Neural progenitor cell (in vitro differentiated cells): ENCODE results near the gene SERPINB3. TPM values are rescaled to one million over a fixed set of nuclear protein-coding genes. Genes with fewer than 3 reads are reported as not detected.

Experiments
- DNase-seq: peaks from one replicate; pipeline ENCODE4 v3.0.0-alpha.2; 2016; ENCODE audit warnings: low spot score
- H2AFZ ChIP-seq: fragments of 200-600 bp; sonication (generic); replicated peaks from 2 replicates; pipeline ENCODE4 v1.6.1; 2016; ENCODE audit warnings: antibody characterized with exemption
- H3F3A ChIP-seq: fragments of 200-600 bp; sonication (generic); 2 replicates; pipeline ENCODE4 v1.6.1; 2016; ENCODE audit warnings: antibody characterized with exemption, low read depth
- H3K27ac ChIP-seq: fragments of 200-600 bp; sonication (generic); 2 replicates; pipeline ENCODE4 v1.5.1; 2016; ENCODE audit warnings: mild to moderate bottlenecking
- H3K27me3 ChIP-seq: fragments of 200-600 bp; sonication (generic); 2 replicates; pipeline ENCODE4 v1.6.1; 2016; ENCODE audit warnings: mild to moderate bottlenecking, moderate library complexity
- H3K36me3 ChIP-seq: fragments of 200-600 bp; sonication (generic); 2 replicates; pipeline ENCODE4 v1.5.1; 2016
- H3K4me1 ChIP-seq: fragments of 200-600 bp; sonication (generic); 2 replicates; pipeline ENCODE4 v1.6.1; 2016; ENCODE audit warnings: mixed run types
- H3K4me2 ChIP-seq: fragments of 200-600 bp; sonication (generic); 2 replicates; pipeline ENCODE4 v1.6.1; 2016
- H3K4me3 ChIP-seq: fragments of 200-600 bp; sonication (generic); 2 replicates; pipeline ENCODE4 v1.5.1; 2016
- H3K79me2 ChIP-seq: fragments of 200-600 bp; sonication (generic); 2 replicates; pipeline ENCODE4 v1.6.1; 2016; ENCODE audit warnings: low read depth
- H3K9ac ChIP-seq: fragments of 200-600 bp; sonication (generic); 2 replicates; pipeline ENCODE4 v1.6.1; 2016
- H3K9me3 ChIP-seq: fragments of 200-600 bp; sonication (generic); 2 replicates; pipeline ENCODE4 v1.5.1; 2016; ENCODE audit warnings: low read depth
- H4K20me1 ChIP-seq: fragments of 200-600 bp; sonication (generic); 2 replicates; pipeline ENCODE4 v1.6.1; 2016; ENCODE audit warnings: low read depth
- H3K27ac Mint-ChIP-seq: 3 replicates; pipeline ENCODE4 v1.8.0; 2021; ENCODE audit warnings: mixed read lengths
- H3K27me3 Mint-ChIP-seq: 2 replicates; pipeline ENCODE4 v1.8.0; 2022; ENCODE audit warnings: low read depth, mild to moderate bottlenecking, inconsistent platforms, moderate library complexity, mixed read lengths; ENCODE audit not compliant: insufficient read depth
- H3K36me3 Mint-ChIP-seq: 3 replicates; pipeline ENCODE4 v1.8.0; 2021; ENCODE audit warnings: mixed read lengths
- H3K4me1 Mint-ChIP-seq: 3 replicates; pipeline ENCODE4 v1.8.0; 2021; ENCODE audit warnings: mixed read lengths
- H3K4me3 Mint-ChIP-seq: 3 replicates; pipeline ENCODE4 v1.8.0; 2021; ENCODE audit warnings: mild to moderate bottlenecking, moderate library complexity, mixed read lengths
- H3K9me3 Mint-ChIP-seq: 3 replicates; pipeline ENCODE4 v1.8.0; 2020; ENCODE audit warnings: mixed read lengths
- EZH2 ChIP-seq: fragments of 200-600 bp; sonication (generic); IDR thresholded peaks from 2 replicates; pipeline ENCODE4 v1.6.1; 2017; ENCODE audit warnings: antibody characterized with exemption, mild to moderate bottlenecking, moderate library complexity
- EZH2phosphoT487 ChIP-seq: fragments of 200-600 bp; sonication (generic); IDR thresholded peaks from 2 replicates; pipeline ENCODE4 v1.6.1; 2017; ENCODE audit warnings: antibody characterized with exemption
- total RNA-seq: library from RNA; depleted of rRNA; stranded (reverse); fragments of >200 nt; gene quantifications from 2 replicates; pipeline ENCODE4 v1.2.3, GENCODE V29; 2015; ENCODE audit warnings: low replicate concordance
- TF ChIP-seq, protein P1 (sequence below): fragments of 200-600 bp; sonication (generic); IDR thresholded peaks from 2 replicates; pipeline ENCODE4 v1.5.1; 2017; ENCODE audit warnings: antibody characterized with exemption, mild to moderate bottlenecking

SERPINB3 gene
- total RNA-seq, 1 donor from 2014 or later: not detected

DNA sequence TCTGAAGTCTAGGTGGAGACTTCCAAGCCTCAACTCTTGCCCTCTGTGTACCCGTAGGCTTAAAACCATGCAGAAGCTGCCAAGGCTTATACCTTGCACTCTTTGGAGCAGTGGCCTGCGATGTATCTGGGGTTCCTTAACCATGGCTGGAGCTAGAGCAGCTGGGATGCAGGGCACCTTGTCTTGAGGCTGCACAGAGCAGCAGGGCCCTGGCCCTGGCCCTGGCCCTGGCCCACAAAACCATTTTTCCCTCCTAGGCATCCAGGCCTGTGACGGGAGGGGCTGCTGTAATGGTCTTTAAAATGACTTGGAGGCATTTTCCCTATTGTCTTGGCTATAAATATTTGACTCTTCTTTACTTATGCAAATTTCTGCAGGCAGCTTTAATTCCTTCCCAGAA, 36.8 kb downstream of the SERPINB3 start:
- Histone ChIP-seq H3K4me3 (no peak overlapping the region), H3K4me1 (no peaks in the 10 kb centered on the region), H3K27ac (no peak overlapping the region), H3K36me3 (no peaks in the 10 kb centered on the region), H3F3A (no peaks in the 10 kb centered on the region), H2AFZ (no peak overlapping the region), H3K9ac (no peak overlapping the region), H3K79me2 (no peaks in the 10 kb centered on the region), H3K4me2 (no peak overlapping the region), H3K27me3 (no peaks in the 10 kb centered on the region), H3K9me3 (no peaks in the 10 kb centered on the region), H4K20me1 (no peaks in the 10 kb centered on the region)
- no peak for DNase-seq
- Mint-ChIP-seq H3K27me3 (peaks cover 3% of the 10 kb centered on the region), H3K4me3 (no peak overlapping the region), H3K27ac (no peak overlapping the region), H3K9me3 (peaks cover 42% of the 10 kb centered on the region), H3K4me1 (no peaks in the 10 kb centered on the region), H3K36me3 (no peaks in the 10 kb centered on the region)
- TF ChIP-seq, protein P1, sequence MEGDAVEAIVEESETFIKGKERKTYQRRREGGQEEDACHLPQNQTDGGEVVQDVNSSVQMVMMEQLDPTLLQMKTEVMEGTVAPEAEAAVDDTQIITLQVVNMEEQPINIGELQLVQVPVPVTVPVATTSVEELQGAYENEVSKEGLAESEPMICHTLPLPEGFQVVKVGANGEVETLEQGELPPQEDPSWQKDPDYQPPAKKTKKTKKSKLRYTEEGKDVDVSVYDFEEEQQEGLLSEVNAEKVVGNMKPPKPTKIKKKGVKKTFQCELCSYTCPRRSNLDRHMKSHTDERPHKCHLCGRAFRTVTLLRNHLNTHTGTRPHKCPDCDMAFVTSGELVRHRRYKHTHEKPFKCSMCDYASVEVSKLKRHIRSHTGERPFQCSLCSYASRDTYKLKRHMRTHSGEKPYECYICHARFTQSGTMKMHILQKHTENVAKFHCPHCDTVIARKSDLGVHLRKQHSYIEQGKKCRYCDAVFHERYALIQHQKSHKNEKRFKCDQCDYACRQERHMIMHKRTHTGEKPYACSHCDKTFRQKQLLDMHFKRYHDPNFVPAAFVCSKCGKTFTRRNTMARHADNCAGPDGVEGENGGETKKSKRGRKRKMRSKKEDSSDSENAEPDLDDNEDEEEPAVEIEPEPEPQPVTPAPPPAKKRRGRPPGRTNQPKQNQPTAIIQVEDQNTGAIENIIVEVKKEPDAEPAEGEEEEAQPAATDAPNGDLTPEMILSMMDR: no peak
- TF ChIP-seq EZH2 (no peak), EZH2phosphoT487 (no peak)

DNA sequence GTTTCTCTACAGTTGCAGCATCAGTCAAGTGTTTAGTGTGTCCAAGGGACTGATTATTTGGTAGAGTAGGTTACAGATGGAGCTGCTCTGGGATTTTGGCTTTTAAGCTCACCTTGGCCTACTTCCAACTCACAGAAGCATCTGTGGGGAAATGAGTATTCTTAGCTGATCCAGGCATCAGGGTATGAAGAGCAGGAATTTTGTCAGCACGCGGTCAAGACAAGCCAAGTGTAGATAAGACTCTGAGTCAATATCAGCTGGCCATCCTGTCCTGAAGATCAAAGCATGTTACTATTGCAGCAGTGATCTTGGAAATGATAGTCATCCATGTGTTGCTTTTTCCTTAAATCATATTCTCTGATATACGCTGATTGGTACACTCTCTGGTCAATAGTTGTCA, 42.0 kb downstream of the SERPINB3 start:
- Histone ChIP-seq H3K4me2 (no peak overlapping the region), H4K20me1 (no peaks in the 10 kb centered on the region), H3K27me3 (no peaks in the 10 kb centered on the region), H3K9ac (no peak overlapping the region), H3K36me3 (no peaks in the 10 kb centered on the region), H3K4me1 (no peaks in the 10 kb centered on the region), H3K79me2 (no peaks in the 10 kb centered on the region), H3K9me3 (no peaks in the 10 kb centered on the region), H2AFZ (no peak overlapping the region), H3F3A (no peaks in the 10 kb centered on the region), H3K4me3 (no peak overlapping the region), H3K27ac (no peak overlapping the region)
- TF ChIP-seq EZH2: no peak
- TF ChIP-seq, protein P1: no peak
- TF ChIP-seq EZH2phosphoT487: no peak
- H3K4me1 Mint-ChIP-seq: no peaks in the 10 kb centered on the region
- H3K36me3 Mint-ChIP-seq: no peaks in the 10 kb centered on the region
- H3K9me3 Mint-ChIP-seq: peaks cover 9% of the 10 kb centered on the region
- DNase-seq: no peak
- H3K27ac Mint-ChIP-seq: no peak overlapping the region
- no peak overlapping the region for H3K4me3 Mint-ChIP-seq
- H3K27me3 Mint-ChIP-seq: peaks cover 3% of the 10 kb centered on the region

DNA sequence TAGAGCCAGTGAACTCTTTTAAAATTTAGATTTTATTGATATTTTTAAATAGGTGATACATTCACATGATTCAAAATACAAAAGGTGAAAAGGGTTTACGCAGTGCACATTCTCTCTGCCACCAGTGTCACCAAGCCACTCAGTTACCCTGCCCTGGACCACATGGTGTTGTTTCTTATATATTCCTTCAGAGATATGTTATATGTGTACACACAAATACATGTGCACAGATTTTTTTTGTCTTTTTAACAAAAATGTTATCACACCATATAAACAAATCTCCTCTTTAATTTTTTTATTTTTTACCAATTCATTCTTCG, 43.8 kb downstream of the SERPINB3 start:
- H3K79me2 ChIP-seq: no peaks in the 10 kb centered on the region
- H3K4me1 Mint-ChIP-seq: no peaks in the 10 kb centered on the region
- no peak overlapping the region for H3K27ac Mint-ChIP-seq
- H4K20me1 ChIP-seq: no peaks in the 10 kb centered on the region
- TF ChIP-seq, protein P1: no peak
- no peak for TF ChIP-seq EZH2phosphoT487
- TF ChIP-seq EZH2: no peak
- no peak overlapping the region for H3K9ac ChIP-seq
- no peaks in the 10 kb centered on the region for H3K9me3 ChIP-seq
- H3K36me3 ChIP-seq: no peaks in the 10 kb centered on the region
- DNase-seq: no peak
- no peak overlapping the region for H3K4me3 ChIP-seq
- H3K27me3 Mint-ChIP-seq: no peaks in the 10 kb centered on the region
- no peaks in the 10 kb centered on the region for H3K9me3 Mint-ChIP-seq
- H3F3A ChIP-seq: no peaks in the 10 kb centered on the region
- no peaks in the 10 kb centered on the region for H3K27me3 ChIP-seq
- no peaks in the 10 kb centered on the region for H3K4me1 ChIP-seq
- H2AFZ ChIP-seq: no peak overlapping the region
- no peaks in the 10 kb centered on the region for H3K36me3 Mint-ChIP-seq
- H3K4me3 Mint-ChIP-seq: no peak overlapping the region
- no peak overlapping the region for H3K4me2 ChIP-seq
- no peak overlapping the region for H3K27ac ChIP-seq
